ENCODE results near the gene CCDC175.
A peak's percentile ranks its signal among the peaks of the same experiment; 100 is the strongest.

The CCDC175 gene

GRCh38 chr14:59580911-59581310, 4.3 kb upstream of the CCDC175 start:
- TF ChIP-seq, protein P1, sequence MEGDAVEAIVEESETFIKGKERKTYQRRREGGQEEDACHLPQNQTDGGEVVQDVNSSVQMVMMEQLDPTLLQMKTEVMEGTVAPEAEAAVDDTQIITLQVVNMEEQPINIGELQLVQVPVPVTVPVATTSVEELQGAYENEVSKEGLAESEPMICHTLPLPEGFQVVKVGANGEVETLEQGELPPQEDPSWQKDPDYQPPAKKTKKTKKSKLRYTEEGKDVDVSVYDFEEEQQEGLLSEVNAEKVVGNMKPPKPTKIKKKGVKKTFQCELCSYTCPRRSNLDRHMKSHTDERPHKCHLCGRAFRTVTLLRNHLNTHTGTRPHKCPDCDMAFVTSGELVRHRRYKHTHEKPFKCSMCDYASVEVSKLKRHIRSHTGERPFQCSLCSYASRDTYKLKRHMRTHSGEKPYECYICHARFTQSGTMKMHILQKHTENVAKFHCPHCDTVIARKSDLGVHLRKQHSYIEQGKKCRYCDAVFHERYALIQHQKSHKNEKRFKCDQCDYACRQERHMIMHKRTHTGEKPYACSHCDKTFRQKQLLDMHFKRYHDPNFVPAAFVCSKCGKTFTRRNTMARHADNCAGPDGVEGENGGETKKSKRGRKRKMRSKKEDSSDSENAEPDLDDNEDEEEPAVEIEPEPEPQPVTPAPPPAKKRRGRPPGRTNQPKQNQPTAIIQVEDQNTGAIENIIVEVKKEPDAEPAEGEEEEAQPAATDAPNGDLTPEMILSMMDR (IDR thresholded peaks at IDR 0.05; ENCODE audit: low read depth, low read length), result no peak
- no peak for DNase-seq (ENCODE audit: low read depth in 2 of 2)
- no peak overlapping the region for H3K4me3 ChIP-seq (replicated peaks in 1 of 2; ENCODE audit: low read depth in 2 of 2, low read length in 2 of 2)

DNA sequence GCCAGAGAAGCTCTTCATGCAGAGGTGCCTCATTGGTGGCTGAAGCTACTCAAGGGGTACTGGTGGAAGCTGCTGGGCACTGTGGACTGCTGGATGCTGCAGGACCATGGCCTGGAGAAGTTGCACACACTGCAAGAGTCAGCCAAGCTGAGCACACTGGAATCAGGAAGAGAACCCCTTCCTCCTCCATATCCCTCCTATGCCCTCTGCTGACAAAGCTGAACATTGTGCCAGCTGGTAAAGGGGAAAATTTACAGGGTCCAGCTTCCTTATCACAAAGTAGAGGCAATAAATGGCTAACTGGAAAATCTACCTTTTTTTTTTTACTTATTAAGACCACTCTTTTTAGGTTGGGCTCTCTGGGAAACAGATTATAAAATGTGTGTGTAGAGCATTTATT, 6.5 kb downstream of the CCDC175 start:
- DNase-seq (ENCODE audit: low read depth in 2 of 2), result peak in 1 of 2 donors; percentile 16
- H3K4me3 ChIP-seq (replicated peaks in 1 of 2; ENCODE audit: low read depth in 2 of 2, low read length in 2 of 2), result no peak overlapping the region
- TF ChIP-seq, protein P1 (IDR thresholded peaks at IDR 0.05; ENCODE audit: low read depth, low read length), result no peak

DNA sequence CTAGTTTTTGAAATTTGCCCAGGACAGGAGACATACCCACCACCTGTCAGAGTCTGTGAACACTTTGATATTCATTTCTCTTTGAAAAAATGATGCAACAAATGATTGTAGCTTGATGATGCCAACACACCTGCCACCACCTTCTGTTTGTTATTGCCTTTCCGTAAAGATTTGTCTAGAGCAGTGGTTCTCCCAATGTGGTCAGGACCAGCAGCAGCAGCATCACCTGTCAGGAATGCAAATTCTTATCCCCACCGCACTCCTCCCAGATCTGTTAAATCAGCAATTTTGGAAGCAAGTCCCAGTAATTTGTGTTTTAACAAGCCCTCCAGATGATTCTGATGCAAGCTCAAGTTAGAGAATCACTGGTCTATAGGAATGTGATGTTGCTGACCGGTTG, 9.9 kb downstream of the CCDC175 start:
- TF ChIP-seq, protein P1 (IDR thresholded peaks at IDR 0.05; ENCODE audit: low read depth, low read length), result no peak
- no peak overlapping the region for H3K4me3 ChIP-seq (replicated peaks in 1 of 2; ENCODE audit: low read depth in 2 of 2, low read length in 2 of 2)
- no peak for DNase-seq (ENCODE audit: low read depth in 2 of 2)

DNA sequence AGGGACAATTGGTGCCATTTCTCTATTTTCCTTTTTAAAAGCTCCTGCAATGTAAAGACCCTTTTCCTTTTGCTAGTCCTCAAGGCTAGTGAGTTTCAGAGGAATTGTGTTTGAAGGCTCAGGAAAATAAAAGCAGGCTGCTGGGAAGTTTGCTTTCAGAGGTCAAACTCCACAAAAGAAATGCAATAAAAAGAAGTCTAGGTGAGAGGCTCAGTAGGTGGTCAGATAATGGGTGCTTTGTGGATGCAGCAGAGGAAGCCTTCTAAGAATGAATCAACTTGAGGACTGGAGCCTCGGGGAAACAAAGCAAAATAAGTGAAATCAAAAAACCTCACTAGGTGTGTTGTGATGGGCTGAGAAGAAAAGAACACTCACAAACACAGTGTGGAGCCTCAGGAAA, 10.3 kb downstream of the CCDC175 start:
- no peak overlapping the region for H3K4me3 ChIP-seq (replicated peaks in 1 of 2; ENCODE audit: low read depth in 2 of 2, low read length in 2 of 2)
- TF ChIP-seq, protein P1 (IDR thresholded peaks at IDR 0.05; ENCODE audit: low read depth, low read length), result no peak
- no peak for DNase-seq (ENCODE audit: low read depth in 2 of 2)

- no peak overlapping the region for H3K4me3 ChIP-seq (replicated peaks in 1 of 2; ENCODE audit: low read depth in 2 of 2, low read length in 2 of 2)
- TF ChIP-seq, protein P1 (IDR thresholded peaks at IDR 0.05; ENCODE audit: low read depth, low read length), result no peak
- DNase-seq (ENCODE audit: low read depth in 2 of 2), result no peak
Observed at GRCh38 chr14:59565087-59565486, 11.5 kb downstream of the CCDC175 start.

GRCh38 chr14:59564366-59564765, 12.2 kb downstream of the CCDC175 start:
- DNase-seq (ENCODE audit: low read depth in 2 of 2), result no peak
- no peak overlapping the region for H3K4me3 ChIP-seq (replicated peaks in 1 of 2; ENCODE audit: low read depth in 2 of 2, low read length in 2 of 2)
- TF ChIP-seq, protein P1 (IDR thresholded peaks at IDR 0.05; ENCODE audit: low read depth, low read length), result no peak

GRCh38 chr14:59547310-59547709, 29.3 kb downstream of the CCDC175 start:
- no peak for DNase-seq (ENCODE audit: low read depth in 2 of 2)
- TF ChIP-seq, protein P1 (IDR thresholded peaks at IDR 0.05; ENCODE audit: low read depth, low read length), result no peak
- no peak overlapping the region for H3K4me3 ChIP-seq (replicated peaks in 1 of 2; ENCODE audit: low read depth in 2 of 2, low read length in 2 of 2)

Measured in cardiac fibroblast (primary cell).